SK-N-MC (cell line): ENCODE measurements around the gene HPSE.

Source experiments
- DNase-seq: peaks from one replicate; pipeline ENCODE4 v3.0.0-alpha.2; 2011; ENCODE audit warnings: low read depth, low spot score
- H3K27ac ChIP-seq: fragments of 200-600 bp; sonication (generic); 2 replicates; pipeline ENCODE4 v1.5.1; 2016; ENCODE audit warnings: mixed run types
- H3K36me3 ChIP-seq: fragments of 200-600 bp; sonication (generic); 2 replicates; pipeline ENCODE4 v1.6.1; 2017; ENCODE audit warnings: antibody characterized with exemption, low read length, mixed read lengths; ENCODE audit not compliant: insufficient read depth
- H3K4me3 ChIP-seq: fragments of 200-600 bp; sonication (generic); 2 replicates; pipeline ENCODE4 v1.5.1; 2016
- H3K9ac ChIP-seq: fragments of 200-600 bp; sonication (generic); 2 replicates; pipeline ENCODE4 v1.8.0; 2017; ENCODE audit warnings: mixed run types, mixed read lengths; ENCODE audit not compliant: insufficient read length
- H3K9me3 ChIP-seq: fragments of 200-600 bp; sonication (generic); 2 replicates; pipeline ENCODE4 v1.6.1; 2017; ENCODE audit warnings: low read depth, mild to moderate bottlenecking, antibody characterized with exemption, low read length, moderate library complexity, mixed read lengths
- EZH2 ChIP-seq: fragments of 200-600 bp; sonication (generic); IDR thresholded peaks from one replicate; pipeline ENCODE4 v1.6.1; 2017; ENCODE audit warnings: antibody characterized with exemption
- FOXP2 ChIP-seq: optimal IDR thresholded peaks from 2 replicates; pipeline ENCODE3; 2011; ENCODE audit warnings: mild to moderate bottlenecking, moderate library complexity; ENCODE audit not compliant: insufficient read depth; ENCODE audit errors: extremely low read length, control extremely low read depth
- POLR2AphosphoS5 ChIP-seq: IDR thresholded peaks from 2 replicates; pipeline ENCODE4 v1.6.1; 2012; ENCODE audit warnings: mild to moderate bottlenecking, low read depth, low read length, borderline replicate concordance

The HPSE gene

DNA sequence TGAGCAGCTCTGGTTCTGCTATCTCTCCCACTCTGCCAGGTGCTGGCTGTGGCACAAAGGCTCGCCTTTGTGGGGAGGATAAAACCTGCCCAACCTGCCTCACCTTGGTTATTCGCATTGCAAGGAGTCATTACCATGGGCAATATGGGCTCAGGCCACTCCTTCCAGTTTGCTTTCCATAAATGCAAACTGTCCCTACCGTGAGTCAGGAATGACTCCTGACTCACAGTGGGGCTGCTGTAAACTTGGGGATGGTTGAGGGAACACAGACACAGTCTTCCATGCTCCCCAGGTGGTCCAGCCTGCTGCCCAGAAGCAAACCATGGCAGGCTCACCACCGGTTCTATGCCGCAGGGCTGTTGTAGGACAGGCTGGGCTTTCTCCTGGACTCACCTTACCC lies 86.2 kb downstream of the HPSE start:
- H3K9ac ChIP-seq, result no peak overlapping the region
- no peak overlapping the region for H3K4me3 ChIP-seq
- H3K36me3 ChIP-seq, result no peaks in the 10 kb centered on the region
- DNase-seq, result no peak
- no peak overlapping the region for H3K27ac ChIP-seq
- H3K9me3 ChIP-seq, result no peaks in the 10 kb centered on the region
- TF ChIP-seq FOXP2 (no peak), POLR2AphosphoS5 (no peak), EZH2 (no peak)

DNA sequence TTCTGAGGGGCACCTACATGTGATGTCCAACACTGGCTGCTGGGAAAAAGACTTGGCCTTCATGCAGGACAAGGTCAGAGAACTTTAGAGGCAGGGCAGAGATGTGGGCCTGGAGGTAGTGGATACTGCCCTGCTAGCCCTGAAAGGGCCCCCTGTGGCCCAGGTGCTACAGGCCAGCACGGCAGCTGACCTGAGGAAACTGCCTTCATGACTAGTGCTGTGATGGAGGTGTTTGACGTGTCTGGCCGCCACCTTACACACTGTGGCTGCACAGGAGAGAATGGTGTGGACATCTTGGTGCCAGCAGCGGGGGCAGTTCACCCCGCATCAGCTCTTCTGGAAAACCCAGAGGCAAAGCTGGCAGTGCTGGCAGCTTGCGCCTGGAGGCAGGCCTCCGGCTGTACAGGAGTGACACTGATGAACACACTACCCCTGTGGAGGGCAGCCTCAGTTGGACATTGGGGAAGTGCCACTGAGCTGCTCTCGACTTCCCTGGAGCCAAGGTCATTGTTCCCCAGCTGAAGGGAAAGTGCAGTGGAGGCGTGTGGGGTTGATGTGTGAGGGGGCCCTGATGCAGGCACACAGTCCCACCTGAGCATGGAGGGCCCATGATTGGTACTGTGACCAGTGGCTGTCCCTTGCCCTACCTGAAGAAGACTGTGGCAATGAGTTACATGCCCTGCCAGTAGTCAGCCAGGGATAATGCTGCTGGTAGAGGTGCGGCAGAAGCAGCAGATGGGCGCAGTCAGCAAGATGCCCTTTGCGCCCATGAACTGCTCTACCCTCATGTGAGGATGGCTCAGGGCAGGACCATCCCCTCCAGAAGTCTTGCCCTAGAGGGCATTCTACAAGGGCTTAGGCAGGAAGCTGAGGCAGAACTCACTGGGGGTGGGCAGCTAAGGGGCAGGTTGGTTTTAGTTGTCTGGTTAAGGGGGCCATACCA lies 87.0 kb downstream of the HPSE start:
- Histone ChIP-seq H3K36me3 (no peaks in the 10 kb centered on the region), H3K9me3 (no peaks in the 10 kb centered on the region), H3K27ac (no peak overlapping the region), H3K4me3 (no peak overlapping the region), H3K9ac (no peak overlapping the region)
- DNase-seq, result no peak
- TF ChIP-seq FOXP2, result no peak
- TF ChIP-seq EZH2, result no peak
- TF ChIP-seq POLR2AphosphoS5, result no peak
